ENCODE data around the gene ARFGEF2. TPM values are rescaled to one million over a fixed set of nuclear protein-coding genes. Genes with fewer than 3 reads are reported as not detected.
"Not testable (repeated sequence)": the region's sequence is repeated elsewhere in the genome, so short reads cannot be mapped to it uniquely, and the experiment has no call there.

The ARFGEF2 gene
- total RNA-seq, 1 donor from 2014 or later: 27.5 TPM

DNA sequence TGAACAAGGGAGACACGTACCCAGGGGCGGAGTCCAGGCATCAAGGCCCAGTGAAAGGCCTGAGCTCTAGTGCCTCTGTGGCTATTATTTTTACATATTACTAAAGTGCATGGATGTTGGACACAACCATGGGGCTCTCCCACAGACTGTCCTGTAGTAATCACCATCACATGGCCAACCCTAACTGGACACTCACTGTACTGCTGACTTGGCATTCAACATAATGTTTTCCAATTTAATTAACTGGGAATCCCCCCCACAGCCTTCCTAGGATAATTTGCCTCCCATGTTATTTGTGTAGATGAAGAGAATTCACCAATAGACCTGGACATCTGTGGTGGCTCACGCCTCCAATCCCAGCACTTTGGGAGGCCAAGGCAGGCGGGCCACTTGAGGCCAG, 34.5 kb downstream of the ARFGEF2 start:
- no peak for DNase-seq

DNA sequence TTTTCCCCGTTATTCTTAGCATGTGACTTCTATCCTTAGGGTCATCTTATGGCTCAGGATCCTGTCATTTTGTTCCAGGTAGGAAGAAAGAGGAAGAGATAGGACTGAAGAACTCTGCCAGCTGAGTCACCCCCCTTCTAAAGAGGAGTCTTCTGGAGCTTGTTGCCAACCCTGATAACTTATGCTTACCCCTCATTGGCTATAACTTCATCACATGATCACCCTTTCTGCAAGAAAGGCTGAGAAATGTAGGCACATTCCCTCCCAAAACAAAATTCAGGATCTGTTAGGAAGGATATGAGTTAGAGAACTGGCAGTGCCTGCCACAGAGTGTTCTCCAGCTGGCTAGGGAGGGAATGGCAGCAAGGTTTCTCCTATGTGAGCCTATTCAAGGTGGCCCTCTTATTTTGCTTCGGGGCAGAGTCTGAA, 35.6 kb downstream of the ARFGEF2 start:
- no peak for DNase-seq

DNA sequence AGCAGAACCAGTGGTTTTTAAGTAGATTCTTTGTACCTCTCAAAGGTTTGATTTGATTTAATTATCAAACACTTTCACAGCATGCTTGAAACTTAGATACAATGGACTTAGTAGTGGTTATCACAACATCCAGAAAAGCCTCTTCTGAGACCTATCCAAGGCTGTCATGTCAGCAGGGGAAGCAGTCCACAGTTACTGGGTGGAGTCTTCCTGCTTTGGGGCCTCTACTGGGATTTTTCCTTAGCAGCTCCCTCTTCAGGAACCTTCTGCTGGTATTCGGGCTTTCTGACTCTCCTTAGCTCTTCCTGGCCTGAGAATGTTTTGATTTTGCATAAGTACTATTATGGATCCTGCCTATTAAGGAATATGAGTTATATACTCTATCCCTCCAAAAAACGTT, 36.0 kb downstream of the ARFGEF2 start:
- no peak for DNase-seq

DNA sequence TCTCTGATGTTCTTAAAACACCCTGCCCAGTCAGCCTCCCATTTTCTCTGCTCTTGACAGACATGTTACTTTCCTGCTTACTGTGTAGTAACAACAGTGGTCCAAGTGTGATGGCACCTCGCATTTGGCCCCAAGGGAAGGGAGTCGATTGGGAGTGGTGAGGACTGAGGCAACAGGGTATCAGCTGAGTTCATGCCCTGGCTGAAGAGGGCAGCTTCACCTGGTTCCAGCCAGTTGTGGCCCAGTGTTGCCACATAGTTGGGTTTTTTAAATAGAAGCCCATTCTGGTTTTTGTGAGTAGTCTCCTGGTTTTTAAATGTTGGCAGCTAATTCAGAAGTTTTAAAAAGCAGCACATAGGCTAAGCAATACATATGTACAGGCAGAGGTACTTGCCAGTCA, 37.2 kb downstream of the ARFGEF2 start:
- no peak for DNase-seq

DNA sequence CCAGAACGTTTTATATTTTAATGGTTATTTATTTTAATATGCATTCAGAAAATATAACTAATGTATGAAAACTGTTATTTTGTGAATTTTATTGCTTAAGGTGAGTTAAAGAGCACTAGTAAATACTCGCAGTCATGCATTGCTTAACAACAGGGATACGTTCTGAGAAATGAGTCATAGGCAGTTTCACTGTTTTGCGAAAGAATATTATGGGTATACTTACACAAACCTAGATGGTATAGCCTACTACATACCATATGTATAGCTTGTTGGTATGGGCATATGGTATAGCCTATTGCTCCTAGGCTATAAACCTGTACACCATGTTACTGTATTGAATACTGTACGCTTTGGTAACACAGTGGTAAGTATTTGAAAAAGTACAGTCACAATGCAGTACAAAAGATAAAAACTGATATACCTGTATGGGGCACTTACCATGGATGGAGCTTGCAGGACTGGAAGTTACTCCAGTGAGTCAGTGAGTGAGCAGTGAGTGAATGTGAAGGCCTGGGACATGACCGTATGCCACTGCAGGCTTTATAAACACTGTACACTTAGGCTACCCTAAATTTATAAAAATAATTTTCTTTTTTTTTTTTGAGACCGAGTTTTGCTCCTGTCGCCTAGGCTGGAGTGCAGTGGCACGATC, 38.5 kb downstream of the ARFGEF2 start:
- DNase-seq: no peak

DNA sequence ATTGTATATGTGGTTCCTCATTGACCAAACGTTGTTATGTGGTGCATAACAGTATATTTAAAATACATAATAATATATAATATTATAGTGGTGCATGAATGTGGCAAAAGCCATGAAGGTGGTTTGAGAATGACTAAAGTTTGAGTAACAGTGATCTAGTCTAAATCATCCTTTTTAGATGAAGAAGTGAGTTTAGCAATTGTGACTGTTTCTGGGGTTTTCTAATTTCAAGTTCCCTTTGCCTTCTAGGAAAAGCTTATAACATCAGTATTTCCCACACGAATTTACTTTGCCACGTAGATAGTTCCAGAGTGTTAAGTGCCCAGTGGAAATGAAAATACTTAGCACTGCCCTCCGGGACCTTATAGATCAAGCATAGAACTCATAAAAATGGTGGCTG, 40.9 kb downstream of the ARFGEF2 start:
- no peak for DNase-seq

DNA sequence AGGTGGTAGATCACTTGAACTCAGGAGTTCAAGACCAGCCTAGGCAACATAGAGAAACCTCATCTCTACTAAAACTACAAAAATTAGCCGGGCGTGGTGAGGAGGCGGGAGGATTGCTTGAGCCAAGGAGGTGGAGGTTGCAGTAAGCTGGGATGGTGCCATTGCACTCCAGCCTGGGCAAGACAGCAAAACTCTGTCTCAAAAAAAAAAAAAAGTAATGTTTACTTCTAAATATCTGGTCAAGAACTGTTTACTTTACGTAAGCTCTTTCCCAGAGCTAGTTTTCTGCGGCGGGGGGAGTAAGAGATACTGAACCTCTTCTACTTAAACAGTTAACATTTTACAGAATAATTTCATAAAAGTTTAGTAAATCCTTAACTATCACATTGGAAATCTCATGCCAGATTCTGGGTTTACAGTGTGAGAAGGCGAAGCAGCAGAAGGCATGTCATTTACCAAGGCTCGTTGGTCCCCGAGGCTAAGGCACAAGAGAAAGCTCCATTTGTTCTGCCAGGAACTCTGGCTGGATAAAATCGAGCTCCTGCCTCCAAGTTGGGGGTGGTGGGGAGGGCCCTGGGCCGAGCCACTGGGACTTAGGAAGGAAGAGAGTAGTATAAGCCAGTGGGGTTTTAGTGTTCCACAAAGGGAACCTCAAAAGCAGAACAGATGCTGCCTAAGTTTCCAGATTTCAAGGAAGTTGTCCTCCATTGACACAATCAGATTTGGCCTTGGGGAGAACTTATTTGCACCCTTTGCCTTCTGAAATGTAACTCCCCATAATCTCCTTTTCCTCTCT, 41.7 kb downstream of the ARFGEF2 start:
- DNase-seq: no peak

DNA sequence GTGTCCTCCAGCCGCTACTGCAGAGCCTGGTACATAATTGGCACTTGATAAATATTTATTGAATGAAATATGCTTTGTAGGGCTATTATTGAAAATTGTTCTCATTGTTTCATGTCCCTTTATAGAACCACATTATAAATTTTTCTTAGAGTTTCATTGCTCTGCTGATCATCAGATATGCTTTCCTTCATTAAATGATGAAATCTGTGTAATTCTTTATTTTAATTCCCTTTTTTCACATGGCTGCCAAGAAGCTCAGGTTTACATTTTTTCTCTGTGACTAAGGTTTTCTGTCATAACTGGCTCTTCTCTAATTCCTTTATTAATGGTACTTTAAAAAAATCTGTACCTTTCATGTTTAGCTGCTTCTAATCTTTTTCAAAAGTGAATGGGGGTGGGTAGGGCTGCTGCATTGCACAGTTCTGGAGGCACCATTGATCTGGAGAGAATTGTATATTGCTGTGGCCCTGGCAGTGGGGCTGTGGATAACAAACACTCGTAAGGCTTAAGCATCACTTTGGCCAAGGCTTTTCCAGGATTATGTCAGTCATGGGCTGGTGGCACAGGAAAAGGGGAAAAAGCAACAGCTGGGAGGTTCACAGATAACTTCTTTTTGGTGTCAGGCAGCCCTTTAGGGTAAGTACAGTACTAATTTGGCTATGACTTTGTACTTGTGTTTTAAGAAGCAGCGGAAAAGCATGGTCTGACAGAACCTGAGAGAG, 43.8 kb downstream of the ARFGEF2 start:
- no peak for DNase-seq

DNA sequence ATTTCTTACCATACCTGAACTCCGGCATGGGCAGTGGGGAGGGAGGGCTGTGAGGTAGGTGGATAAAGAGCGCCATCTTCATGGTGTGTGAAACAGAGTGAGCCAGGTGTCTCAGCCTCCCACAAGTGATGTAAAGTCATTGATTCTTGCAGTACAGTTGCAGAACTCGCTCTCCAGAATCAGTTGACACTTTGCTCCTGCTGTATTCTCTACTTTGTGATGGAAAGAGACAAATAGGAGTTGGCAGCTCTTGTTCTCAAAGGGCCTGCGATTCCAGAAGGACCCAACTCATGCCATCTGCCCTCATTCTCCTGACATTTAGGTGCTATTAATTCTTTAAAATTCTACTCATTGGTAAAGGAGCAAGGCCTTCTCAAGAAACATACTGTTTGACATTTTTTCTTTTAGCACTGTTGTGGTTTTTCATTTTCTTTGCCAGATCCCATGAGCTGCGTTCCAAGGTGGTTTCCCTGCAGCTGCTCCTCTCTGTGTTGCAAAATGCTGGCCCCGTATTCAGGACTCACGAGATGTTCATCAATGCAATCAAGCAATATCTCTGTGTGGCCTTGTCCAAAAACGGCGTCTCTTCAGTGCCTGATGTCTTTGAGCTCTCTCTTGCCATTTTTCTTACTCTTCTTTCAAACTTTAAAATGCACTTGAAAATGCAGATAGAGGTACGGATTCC, 49.3 kb downstream of the ARFGEF2 start:
- no peak for DNase-seq

DNA sequence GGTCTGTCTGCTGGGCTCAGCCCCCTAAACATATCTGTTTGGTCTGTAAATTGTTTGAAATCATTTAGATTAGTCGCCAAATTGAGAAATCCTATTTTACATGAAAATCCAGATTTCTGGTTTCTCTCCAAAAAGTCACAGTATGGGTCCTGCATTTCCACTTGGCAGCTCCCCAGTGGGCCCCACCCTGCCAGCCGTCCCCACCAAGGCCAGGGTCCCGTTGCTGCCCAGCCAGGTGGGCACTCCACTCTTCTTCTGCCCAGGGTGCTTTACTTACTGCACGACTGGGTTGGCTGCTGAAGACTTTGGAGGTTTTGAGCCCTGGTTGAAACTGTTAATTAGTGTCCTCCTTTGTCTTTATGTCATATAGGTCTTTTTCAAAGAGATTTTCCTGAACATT, 50.4 kb downstream of the ARFGEF2 start:
- DNase-seq: no peak

DNA sequence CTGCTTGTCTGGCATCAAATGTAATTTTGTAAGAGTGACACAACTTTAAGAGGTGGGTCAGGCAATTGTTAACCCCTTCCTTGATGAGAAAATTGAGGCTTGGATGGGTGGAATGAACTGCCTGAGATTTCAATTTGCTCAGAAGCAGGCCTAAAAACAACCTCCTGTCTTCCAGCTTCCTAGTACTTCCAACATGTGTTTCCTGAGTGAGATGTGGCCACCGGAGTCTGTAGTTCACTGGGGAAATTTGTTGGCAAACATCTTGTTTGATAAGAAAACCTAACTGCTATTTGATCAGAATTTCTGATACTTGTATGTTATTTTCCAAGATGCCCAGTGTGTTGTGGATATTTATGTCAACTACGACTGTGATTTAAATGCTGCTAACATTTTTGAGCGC, 51.3 kb downstream of the ARFGEF2 start:
- no peak for DNase-seq

DNA sequence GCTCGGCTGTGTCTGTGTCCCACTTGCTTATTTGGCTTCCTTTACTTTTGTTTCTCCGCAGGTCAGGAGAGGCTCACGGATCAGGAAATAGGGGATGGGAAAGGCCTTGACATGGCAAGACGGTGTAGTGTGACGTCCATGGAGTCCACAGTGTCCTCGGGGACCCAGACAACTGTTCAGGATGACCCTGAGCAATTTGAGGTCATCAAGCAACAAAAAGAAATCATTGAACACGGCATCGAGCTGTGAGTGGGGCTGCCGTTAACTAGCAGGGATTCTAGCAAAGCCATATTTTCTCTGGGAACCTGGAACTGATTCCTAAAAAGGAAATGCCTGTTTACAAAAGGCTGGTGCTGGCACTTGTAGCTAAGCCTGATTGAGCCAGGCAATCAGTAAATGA, 54.4 kb downstream of the ARFGEF2 start:
- DNase-seq: no peak

DNA sequence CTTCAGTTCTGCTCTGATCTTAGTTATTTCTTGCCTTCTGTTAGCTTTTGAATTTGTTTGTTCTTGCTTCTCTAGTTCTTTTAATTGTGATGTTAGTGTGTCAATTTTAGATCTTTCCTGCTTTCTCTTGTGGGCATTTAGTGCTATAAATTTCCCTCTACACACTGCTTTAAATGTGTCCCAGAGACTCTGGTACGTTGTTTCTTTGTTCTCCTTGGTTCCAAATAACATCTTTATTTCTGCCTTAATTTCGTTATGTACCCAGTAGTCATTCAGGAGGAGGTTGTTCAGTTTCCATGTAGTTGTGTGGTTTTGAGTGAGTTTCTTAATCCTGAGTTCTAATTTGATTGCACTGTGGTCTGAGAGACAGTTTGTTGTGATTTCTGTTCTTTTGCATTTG, 58.5 kb downstream of the ARFGEF2 start:
- DNase-seq: not testable (repeated sequence)

DNA sequence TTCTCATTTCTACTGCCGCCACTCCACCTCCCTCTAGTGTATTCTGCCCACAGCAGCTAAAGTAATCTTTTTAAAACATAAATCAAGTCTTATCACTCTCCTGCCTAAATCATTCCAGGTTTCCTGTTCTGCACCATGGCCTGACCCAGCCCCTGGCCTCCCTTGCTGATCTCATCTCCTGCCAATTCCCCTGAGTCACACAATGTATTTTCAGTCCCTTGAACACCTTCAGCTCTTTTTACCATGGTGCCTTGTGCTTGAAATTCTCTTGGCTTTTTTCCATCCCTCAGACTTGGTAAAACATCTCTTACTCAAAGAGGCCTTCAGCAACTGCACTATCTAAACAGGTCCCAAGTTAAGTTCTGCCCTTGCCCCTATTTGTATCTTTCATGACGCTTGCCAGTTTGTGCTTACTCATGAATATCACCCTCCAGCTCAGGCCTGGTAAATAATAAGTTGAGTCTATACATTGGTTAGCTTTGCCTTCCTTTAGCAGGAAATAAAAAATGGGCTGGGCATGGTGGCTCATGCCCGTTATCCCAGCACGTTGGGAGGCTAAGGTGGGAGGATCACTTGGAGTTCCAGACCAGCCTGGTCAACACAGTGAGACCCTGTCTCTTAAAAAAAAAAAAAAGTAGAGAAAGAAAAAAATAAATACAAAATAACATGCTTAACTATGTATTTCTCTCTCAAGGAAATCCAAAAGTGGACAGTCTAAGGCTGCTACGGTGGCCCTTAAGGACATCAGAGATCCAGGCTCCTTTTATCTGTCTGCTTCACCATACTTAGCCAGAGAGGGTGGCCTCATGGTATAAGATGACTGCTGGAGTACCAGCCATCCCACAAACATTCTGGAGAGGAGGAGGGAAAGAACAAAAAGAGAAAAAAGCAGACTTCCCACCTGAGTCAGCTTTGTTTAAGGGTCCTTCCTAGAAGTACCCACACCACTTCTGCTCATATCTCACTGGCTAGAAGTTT, 62.2 kb downstream of the ARFGEF2 start:
- DNase-seq: no peak

DNA sequence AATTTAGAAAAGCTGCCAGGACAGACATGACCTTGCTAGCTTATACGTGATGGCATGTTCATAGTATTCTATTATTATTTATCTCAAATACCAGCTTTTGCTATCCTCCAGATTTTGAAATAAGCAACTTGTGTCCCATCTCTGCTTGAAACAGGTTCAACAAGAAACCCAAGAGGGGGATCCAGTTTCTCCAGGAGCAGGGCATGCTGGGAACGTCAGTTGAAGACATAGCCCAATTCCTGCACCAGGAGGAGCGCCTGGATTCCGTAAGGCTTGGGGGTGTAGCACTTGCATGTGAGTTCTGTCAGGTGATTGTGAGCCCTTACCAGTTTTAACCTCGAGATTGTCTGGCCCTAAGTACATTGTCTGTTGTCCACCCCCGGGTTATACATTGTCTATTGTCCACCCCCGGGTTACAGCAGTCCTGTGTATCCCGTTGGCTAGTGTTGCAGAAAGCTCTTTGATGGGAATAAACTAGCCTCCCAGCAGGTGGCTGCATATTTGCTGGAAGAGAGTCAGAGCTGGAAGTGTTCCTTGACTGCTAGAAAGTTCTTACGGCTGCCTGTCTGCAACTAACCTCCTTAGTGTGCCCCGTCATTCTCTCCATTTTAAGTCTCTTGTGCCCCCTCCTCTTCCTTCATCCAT, 63.2 kb downstream of the ARFGEF2 start:
- DNase-seq: no peak

DNA sequence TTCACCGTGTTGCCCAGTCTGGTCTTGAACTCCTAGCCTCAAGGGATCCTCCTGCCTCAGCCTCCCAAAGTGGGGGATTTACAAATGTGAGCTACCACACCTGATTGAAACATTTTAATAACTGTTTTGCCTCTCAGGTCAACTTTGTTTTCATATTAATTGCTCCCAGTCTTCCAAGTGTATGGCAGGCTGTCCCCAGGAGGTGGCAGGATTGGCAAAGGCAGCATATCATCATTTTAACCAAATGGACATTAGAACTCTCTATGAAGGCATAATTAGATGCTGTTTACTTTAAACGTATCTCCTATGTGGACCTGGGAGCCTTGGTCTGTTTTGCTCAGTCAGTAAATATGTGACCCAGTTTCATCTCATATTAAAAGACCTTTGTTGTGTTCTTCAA, 65.4 kb downstream of the ARFGEF2 start:
- no peak for DNase-seq

DNA sequence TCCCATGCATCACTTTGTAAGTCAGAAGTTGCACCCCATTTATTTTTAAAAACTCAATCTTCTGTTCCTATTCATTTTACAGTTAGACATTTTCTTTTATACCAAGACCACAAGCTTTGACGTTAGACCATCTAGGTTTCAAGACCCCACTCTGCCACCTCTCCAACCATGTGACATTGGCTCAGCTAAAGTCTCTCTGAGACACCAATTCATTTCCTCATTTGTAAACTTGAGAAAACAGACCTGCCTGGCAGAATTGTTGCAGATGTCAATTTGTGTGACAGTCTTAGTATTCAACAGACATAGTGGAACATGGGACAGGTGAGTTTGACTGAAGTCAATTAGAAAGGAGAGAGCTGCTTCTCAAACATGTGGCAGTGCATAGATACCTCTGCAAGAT, 69.0 kb downstream of the ARFGEF2 start:
- DNase-seq: no peak

DNA sequence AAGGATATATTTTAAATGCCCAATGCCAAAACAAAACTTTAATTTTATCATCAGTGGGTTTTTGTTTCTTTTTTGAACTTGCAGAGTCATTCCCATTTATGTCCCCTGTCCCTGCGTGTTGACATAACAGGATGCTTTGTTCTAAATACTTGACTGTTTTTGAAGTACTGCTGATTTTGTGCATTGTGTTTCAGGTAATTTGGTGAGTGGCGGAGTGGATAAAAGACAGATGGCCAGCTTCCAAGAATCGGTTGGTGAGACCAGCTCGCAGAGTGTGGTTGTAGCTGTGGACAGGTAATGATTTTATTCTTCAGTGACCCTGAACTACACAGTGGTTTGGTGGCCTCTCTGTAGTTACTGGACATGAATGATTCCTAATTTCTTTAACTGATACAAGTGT, 74.1 kb downstream of the ARFGEF2 start:
- no peak for DNase-seq

DNA sequence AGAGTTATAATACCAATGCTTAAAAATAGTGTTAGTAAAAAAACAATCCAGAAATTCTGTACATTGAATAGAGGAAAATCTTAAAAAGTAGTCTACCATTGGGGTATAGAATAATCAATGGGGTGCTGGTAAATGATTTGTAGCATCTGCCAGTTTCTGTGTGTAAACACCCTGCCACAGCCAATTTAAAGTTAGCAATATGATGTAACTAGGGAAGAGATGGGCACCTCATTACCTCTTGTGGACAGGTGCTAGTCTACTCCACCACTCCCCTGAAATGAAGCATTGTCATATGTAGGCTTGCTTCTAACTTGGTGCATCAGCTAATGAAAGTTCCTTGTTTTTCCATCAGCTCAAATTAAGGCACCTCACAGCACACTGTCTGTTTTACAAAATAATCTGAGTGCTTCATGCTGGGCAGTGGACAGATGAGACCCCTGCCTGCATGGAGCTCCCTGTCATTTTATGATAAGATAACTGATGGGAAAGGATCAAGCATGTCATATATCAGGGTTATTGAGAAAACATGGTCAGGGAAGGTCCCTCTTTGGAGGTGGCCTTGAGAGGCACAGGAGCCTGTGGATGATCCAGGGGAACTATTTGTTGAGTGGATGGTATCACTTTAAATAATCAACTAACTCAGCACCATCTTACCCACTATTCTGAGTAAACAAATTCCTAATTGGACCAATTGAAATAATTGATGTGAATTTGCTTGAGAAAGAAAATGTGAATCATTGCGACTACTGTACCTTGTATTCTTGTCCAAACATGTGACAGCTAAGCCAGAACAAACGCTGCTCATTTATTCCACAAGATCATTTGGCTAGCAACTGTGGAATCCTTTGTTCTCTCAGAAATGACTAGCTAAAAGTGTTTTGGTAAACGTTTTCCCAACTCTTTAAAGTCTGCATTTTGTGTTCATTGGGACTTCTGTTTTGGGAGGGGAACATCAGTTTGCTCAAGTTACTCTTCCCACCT, 78.7 kb downstream of the ARFGEF2 start:
- DNase-seq: no peak

DNA sequence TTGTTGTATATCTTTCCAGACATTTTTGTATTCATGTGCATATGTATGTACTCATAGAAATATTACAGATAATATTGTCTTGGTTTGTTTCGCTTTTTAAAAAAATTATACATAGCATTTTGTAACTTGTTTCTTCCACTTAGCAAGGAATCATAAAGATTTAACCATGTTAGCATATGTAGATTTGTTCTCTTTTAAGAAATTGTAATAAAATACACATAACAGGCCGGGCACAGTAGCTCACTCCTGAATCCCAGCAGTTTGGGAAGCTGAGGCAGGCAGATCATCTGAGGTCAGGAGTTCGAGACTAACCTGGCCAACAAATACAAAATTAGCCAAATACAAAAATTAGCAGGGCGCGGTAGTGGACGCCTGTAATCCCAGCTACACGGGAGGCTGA, 80.2 kb downstream of the ARFGEF2 start:
- no peak for DNase-seq
